Renal pelvis (tissue), 4 donors: Measurements from ENCODE around the gene CELA2B. TPM values are rescaled to one million over a fixed set of nuclear protein-coding genes. Genes with fewer than 3 reads are reported as not detected.

Experiments used
- DNase-seq: peaks from one replicate; pipeline ENCODE4 v3.0.0-alpha.2; 2013
- polyA plus RNA-seq, 3 donors: library from polyadenylated mRNA; unstranded; fragments of 120-200 nt; gene quantifications; one replicate each; pipeline ENCODE4 v1.2.1, GENCODE V29; 2013; ENCODE audit not compliant: insufficient read length in 3 of 3

Gene CELA2B
- polyA plus RNA-seq, 3 donors = 0.31 to 0.90 (median 0.59) TPM

DNA sequence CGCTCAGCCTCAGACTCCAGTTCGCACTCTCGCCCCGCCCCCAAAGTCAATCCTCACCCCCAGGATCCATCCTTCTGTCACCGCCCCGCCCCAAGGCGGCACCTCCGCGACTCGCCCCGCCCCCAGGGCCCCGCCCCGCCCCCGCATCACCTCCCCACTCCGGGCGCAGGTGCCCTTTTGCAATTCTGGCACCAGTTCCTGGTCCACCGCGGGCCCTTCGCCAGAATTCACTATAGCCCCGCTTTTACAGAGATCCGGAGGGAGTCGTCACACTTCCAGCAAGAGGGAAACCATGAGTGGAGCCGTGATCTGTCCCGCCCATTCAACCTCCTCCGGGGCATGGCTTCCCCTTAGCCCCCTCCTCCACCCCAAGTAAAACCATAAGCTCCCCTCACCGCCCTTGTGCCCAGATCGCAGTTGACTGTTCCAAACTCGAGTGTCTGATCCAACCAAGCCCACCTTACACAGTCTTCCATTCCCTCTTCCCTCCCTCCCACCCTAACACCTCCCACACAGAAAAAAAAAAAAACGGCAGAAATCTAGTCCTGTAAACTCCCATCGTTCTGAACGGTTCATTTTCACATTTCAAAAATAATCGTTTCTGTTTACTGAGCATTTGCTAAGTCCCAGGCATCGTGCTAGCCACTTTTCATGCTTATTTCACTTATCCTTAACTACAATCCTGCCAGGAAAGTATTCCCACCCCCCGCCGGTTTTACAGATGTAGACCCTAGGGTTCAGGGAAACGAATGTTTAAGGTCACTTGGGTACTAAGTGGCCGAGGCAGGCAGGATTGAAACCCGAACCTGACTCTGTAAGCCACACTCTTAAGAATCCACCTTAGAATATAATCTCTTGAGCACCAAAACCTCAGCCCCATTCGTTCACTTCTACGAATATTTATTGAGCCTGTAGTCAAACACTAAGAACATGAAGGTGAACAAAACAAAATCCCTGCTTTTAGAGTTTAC is 49.4 kb downstream of the CELA2B start:
- peak; percentile 28 for DNase-seq

DNA sequence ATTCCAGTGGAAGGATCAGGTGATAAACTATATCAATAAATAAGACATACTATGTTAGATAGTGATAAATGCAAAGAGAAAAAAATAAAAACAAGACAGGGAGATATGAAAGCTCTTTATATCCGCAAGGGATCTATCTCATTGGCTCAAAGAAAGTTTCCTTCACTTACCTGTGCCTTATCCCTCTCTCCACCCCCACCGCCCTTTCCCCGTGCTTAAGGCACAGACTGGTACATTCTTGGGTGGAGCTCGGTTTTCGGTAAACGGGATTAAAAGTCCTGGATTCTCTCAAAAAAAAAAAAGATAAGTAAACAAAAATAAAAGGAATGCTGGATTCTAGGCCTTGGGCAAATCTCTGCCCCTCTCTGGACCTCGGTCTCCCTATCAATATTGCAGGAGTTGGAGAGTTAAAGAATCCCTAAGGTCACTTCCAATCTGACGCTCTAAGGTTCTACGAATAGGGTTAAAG is 50.2 kb downstream of the CELA2B start:
- no peak for DNase-seq

DNA sequence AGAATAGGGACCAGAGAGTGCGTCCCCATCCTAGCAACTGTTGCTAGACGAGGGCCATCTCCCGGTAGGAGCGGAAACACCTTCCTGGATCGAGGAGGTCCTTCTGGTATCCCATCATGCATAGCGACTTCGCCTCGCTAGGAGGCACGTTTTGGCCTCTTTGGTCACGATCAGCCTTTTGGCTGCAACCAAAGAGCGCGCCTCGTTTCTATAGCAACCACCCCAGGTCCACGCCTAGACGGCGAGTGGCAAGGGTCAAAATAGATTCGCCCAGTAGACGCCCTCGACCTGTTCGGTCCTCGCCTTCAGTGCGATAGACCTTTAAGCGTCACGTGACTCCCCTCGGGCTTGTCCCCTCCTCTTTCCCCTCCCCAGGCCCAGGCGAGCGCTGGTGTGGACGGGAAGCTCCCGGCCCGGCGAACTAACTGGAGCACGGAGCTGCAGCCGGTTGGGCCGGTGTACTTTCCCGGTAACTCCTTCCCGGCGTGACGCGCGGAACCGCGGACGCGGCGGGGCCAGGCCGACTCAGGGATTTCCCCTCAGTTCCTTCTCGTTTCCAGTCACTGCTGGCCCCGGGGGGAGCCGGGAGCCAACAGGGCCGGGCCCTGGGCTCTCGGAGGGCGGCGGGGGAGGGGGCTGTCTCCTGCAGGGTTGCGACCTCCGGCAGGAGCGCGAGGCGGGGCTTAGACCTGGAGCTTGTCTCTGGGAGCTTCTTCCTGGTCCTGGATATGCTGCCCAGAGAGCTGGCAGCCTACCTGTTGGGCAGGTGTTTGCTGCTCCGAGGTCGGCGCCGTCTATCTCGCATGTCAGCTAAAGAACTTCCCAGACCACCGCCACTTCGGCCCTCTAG is 50.8 kb downstream of the CELA2B start, which contains the start of gene DNAJC16:
TSS of gene DNAJC16 (plus strand) at position 359 of the 850 bp plus-strand sequence. CDS start 2,258 bp downstream, outside the sequence.
- DNase-seq = peak; percentile 100

GRCh38 chr1:15531003-15531402 is 55.1 kb downstream of the CELA2B start:
- no peak for DNase-seq

- no peak for DNase-seq
Observed at GRCh38 chr1:15531682-15532081, 55.8 kb downstream of the CELA2B start.

DNA sequence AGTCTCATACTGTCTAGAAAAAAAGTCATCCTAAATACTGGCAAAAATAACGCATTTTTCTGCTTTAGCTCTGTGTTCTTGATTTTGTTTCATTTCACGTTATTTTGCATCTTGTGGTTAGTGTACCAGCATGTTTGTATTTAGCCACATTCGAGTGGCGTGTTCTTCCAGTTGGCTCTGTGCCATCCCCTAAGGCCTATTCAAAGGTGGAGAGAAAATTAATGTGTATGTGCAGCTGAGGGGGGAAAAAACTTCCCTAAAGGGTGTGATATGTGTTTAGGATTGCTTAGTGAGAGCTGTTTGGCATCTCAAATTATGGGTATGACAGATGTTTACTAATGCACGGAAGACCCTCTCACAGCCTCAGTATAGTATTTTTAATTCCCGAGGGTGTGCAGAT is 62.9 kb downstream of the CELA2B start:
- DNase-seq = no peak

DNA sequence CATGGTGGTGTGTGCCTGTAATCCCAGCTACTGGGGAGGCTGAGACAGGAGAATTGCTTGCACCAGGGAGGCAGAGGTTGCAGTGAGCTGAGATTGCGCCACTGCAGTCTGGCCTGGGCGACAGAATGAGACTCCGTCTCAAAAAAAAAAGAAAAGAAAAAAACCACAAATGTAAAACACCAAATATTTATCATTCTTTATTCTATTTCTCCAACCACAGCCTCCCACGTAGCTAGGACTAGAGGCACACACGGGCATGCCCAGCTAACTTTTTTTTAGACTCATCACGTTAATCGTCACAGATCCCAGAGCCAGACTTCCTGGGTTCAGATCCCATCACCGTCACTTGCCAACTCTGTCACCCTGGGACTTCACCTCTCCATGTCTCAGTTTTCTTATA is 64.3 kb downstream of the CELA2B start:
- DNase-seq = no peak

Other genes starting within 250 kb of the CELA2B start
- gene FHAD1, start 228.9 kb upstream of the CELA2B start, polyA plus RNA-seq = 1 to 10 TPM; 2.9 to 4.7 (median 3.5) TPM
- 10 to 100 TPM; 11.8 to 15.6 (median 15.0) TPM for gene EFHD2, start 66.2 kb upstream of the CELA2B start, polyA plus RNA-seq
- under 1 TPM; 0.10 to 0.27 (median 0.21) TPM for gene CTRC, start 37.7 kb upstream of the CELA2B start, polyA plus RNA-seq
- under 1 TPM in 2 of 3 donors, not detected in 1; 0.14 to 0.59 TPM for gene CELA2A, start 19.4 kb upstream of the CELA2B start, polyA plus RNA-seq
- 10 to 100 TPM; 27.4 to 41.9 (median 33.5) TPM for gene CASP9, start 48.1 kb downstream of the CELA2B start, polyA plus RNA-seq
- gene DNAJC16, start 50.7 kb downstream of the CELA2B start, polyA plus RNA-seq = 10 to 100 TPM; 26.8 to 41.9 (median 37.4) TPM
- gene AGMAT, start 108.9 kb downstream of the CELA2B start, polyA plus RNA-seq = 10 to 100 TPM; 31.9 to 39.6 (median 35.9) TPM
- 10 to 100 TPM; 16.8 to 25.0 (median 24.2) TPM for gene DDI2, start 141.4 kb downstream of the CELA2B start, polyA plus RNA-seq
- gene PLEKHM2, start 208.2 kb downstream of the CELA2B start, polyA plus RNA-seq = 10 to 100 TPM; 49.5 to 51.4 (median 51.1) TPM